SK-N-SH treated with all-trans-retinoic acid at 6 μM for 48 hours (cell line): Measurements from ENCODE around the gene SCN8A.

Experiments
- ATAC-seq: fragments of 200-7000 bp; cut with Tn5 transposase; 3 replicates; pipeline ENCODE4 v1.9.1; 2020; ENCODE audit warnings: mild to moderate bottlenecking, moderate library complexity
- ARNTL ChIP-seq: fragments of 450-650 bp; formaldehyde crosslinking; IDR thresholded peaks from 2 replicates; pipeline ENCODE4 v1.5.0; 2020; ENCODE audit warnings: low read depth, mild to moderate bottlenecking, moderate library complexity, borderline replicate concordance
- BACH2 ChIP-seq: fragments of 250-450 bp; sonication (Bioruptor Pico); IDR thresholded peaks from 2 replicates; pipeline ENCODE4 v1.9.0; 2021; ENCODE audit warnings: mild to moderate bottlenecking, borderline replicate concordance
- ESRRG ChIP-seq: fragments of 250-450 bp; sonication (Bioruptor Pico); IDR thresholded peaks from 2 replicates; pipeline ENCODE4 v1.6.1; 2021; ENCODE audit warnings: mild to moderate bottlenecking
- GLIS3 ChIP-seq: fragments of 250-450 bp; sonication (Bioruptor Pico); IDR thresholded peaks from 2 replicates; pipeline ENCODE4 v1.5.0; 2020; ENCODE audit warnings: mild to moderate bottlenecking, moderate library complexity
- ISL1 ChIP-seq: fragments of 250-450 bp; sonication (Bioruptor Pico); IDR thresholded peaks from 2 replicates; pipeline ENCODE4 v2.1.2; 2022; ENCODE audit warnings: mild to moderate bottlenecking, moderate library complexity
- OSR1 ChIP-seq: fragments of 250-450 bp; sonication (Bioruptor Pico); IDR thresholded peaks from 2 replicates; pipeline ENCODE4 v1.8.0; 2022; ENCODE audit warnings: moderate library complexity, mild to moderate bottlenecking, inconsistent platforms
- PPARA ChIP-seq: fragments of 250-450 bp; sonication (Bioruptor Pico); IDR thresholded peaks from 2 replicates; pipeline ENCODE4 v1.5.0; 2020; ENCODE audit warnings: mild to moderate bottlenecking, borderline replicate concordance
- RARB ChIP-seq: fragments of 250-450 bp; sonication (Bioruptor Pico); IDR thresholded peaks from 2 replicates; pipeline ENCODE4 v1.8.0; 2021; ENCODE audit warnings: mild to moderate bottlenecking, moderate library complexity
- SNAI2 ChIP-seq: fragments of 250-450 bp; sonication (Bioruptor Pico); IDR thresholded peaks from 2 replicates; pipeline ENCODE4 v1.5.0; 2020; ENCODE audit warnings: mild to moderate bottlenecking, moderate library complexity
- TCF4 ChIP-seq: fragments of 250-450 bp; sonication (Bioruptor Pico); IDR thresholded peaks from 2 replicates; pipeline ENCODE4 v1.8.0; 2021; ENCODE audit warnings: mild to moderate bottlenecking, moderate library complexity, borderline replicate concordance
- TOX ChIP-seq: fragments of 250-450 bp; sonication (Bioruptor Pico); IDR thresholded peaks from 2 replicates; pipeline ENCODE4 v1.8.0; 2021; ENCODE audit warnings: mild to moderate bottlenecking, moderate library complexity, borderline replicate concordance
- ZC3H10 ChIP-seq: fragments of 250-450 bp; sonication (Bioruptor Pico); IDR thresholded peaks from 2 replicates; pipeline ENCODE4 v1.5.1; 2021; ENCODE audit warnings: mild to moderate bottlenecking, moderate library complexity
- ZFP30 ChIP-seq: fragments of 450-650 bp; formaldehyde crosslinking; IDR thresholded peaks from 2 replicates; pipeline ENCODE4 v1.5.0; 2022; ENCODE audit warnings: mild to moderate bottlenecking, moderate library complexity
- ZNF70 ChIP-seq: fragments of 450-650 bp; formaldehyde crosslinking; IDR thresholded peaks from 2 replicates; pipeline ENCODE4 v1.5.0; 2020; ENCODE audit warnings: mild to moderate bottlenecking, moderate library complexity
- ZNF8 ChIP-seq: fragments of 450-650 bp; formaldehyde crosslinking; IDR thresholded peaks from 2 replicates; pipeline ENCODE4 v1.5.0; 2020; ENCODE audit warnings: mild to moderate bottlenecking, moderate library complexity
- TF ChIP-seq, protein P1 (sequence below): fragments of 250-450 bp; sonication (Bioruptor Pico); IDR thresholded peaks from 2 replicates; pipeline ENCODE4 v1.8.0; 2021; ENCODE audit warnings: low read depth, mild to moderate bottlenecking, moderate library complexity, borderline replicate concordance
- TF ChIP-seq, protein P2 (sequence below): fragments of 250-450 bp; sonication (Bioruptor Pico); IDR thresholded peaks from 2 replicates; pipeline ENCODE4 v1.8.0; 2020; ENCODE audit warnings: mild to moderate bottlenecking, moderate library complexity, borderline replicate concordance

SCN8A gene

GRCh38 chr12:51814311-51815088 is 223.5 kb downstream of the SCN8A start:
- TF ChIP-seq ZNF70 (CRISPR knock-in tag) (no peak), PPARA (no peak), BACH2 (CRISPR knock-in tag) (no peak), RARB (no peak), TCF4 (CRISPR knock-in tag) (no peak), GLIS3 (CRISPR knock-in tag) (no peak), ARNTL (CRISPR knock-in tag) (no peak)
- TF ChIP-seq, protein P1, sequence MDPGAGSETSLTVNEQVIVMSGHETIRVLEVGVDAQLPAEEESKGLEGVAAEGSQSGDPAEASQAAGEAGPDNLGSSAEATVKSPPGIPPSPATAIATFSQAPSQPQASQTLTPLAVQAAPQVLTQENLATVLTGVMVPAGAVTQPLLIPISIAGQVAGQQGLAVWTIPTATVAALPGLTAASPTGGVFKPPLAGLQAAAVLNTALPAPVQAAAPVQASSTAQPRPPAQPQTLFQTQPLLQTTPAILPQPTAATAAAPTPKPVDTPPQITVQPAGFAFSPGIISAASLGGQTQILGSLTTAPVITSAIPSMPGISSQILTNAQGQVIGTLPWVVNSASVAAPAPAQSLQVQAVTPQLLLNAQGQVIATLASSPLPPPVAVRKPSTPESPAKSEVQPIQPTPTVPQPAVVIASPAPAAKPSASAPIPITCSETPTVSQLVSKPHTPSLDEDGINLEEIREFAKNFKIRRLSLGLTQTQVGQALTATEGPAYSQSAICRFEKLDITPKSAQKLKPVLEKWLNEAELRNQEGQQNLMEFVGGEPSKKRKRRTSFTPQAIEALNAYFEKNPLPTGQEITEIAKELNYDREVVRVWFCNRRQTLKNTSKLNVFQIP (CRISPR knock-in tag), result no peak
- TF ChIP-seq, protein P2, sequence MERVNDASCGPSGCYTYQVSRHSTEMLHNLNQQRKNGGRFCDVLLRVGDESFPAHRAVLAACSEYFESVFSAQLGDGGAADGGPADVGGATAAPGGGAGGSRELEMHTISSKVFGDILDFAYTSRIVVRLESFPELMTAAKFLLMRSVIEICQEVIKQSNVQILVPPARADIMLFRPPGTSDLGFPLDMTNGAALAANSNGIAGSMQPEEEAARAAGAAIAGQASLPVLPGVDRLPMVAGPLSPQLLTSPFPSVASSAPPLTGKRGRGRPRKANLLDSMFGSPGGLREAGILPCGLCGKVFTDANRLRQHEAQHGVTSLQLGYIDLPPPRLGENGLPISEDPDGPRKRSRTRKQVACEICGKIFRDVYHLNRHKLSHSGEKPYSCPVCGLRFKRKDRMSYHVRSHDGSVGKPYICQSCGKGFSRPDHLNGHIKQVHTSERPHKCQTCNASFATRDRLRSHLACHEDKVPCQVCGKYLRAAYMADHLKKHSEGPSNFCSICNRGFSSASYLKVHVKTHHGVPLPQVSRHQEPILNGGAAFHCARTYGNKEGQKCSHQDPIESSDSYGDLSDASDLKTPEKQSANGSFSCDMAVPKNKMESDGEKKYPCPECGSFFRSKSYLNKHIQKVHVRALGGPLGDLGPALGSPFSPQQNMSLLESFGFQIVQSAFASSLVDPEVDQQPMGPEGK (CRISPR knock-in tag), result no peak
- ATAC-seq, result peak; percentile 79

DNA sequence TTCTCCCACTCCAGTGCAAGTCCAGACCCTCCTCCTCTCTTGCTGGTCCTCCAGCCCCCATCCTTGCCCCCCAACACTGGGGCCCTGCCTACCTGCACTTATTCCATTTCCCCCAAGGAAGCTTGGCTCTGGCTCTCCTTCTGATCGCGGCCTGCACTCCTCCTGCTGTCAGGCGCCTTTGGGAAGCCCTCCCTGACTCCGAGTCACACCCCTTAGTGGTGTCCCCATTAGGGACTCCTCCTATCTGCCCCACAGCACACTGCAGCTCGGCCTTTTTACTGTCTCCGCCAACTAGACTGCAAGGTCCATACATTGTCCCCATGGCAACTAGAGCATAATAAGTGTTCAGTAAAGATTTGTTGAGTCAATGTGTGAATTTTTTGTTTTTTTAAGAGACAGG is 224.5 kb downstream of the SCN8A start:
- ATAC-seq, result no peak

GRCh38 chr12:51817027-51817953 is 226.3 kb downstream of the SCN8A start:
- TF ChIP-seq ESRRG (CRISPR knock-in tag) (no peak), BACH2 (CRISPR knock-in tag) (no peak), OSR1 (CRISPR knock-in tag) (no peak), TCF4 (CRISPR knock-in tag) (no peak), PPARA (no peak), SNAI2 (no peak), ARNTL (CRISPR knock-in tag) (no peak), ZNF70 (CRISPR knock-in tag) (no peak), ISL1 (CRISPR knock-in tag) (no peak), GLIS3 (CRISPR knock-in tag) (no peak), ZFP30 (CRISPR knock-in tag) (no peak), ZNF8 (no peak), ZC3H10 (no peak), RARB (no peak)
- TF ChIP-seq, protein P2 (CRISPR knock-in tag), result no peak
- TF ChIP-seq, all 23 proteins: peak for 0
- ATAC-seq, result no peak

More for the DNA sequence above, 224.5 kb downstream of the SCN8A start:
- no peak for TF ChIP-seq TOX (CRISPR knock-in tag)
- TF ChIP-seq RARB, result no peak
- TF ChIP-seq SNAI2, result no peak

- no peak for TF ChIP-seq ESRRG (CRISPR knock-in tag)
- TF ChIP-seq, protein P2 (CRISPR knock-in tag), result no peak
- TF ChIP-seq ZNF8, result no peak
- ATAC-seq, result no peak
Measured at GRCh38 chr12:51818086-51818485, 227.1 kb downstream of the SCN8A start.
